DOHH2 (cell line): ENCODE measurements around the gene TPM2.

Experiments used
- CTCF ChIP-seq: fragments of 200-600 bp; sonication (generic); IDR thresholded peaks from one replicate; pipeline ENCODE4 v1.5.1; 2014; ENCODE audit warnings: antibody characterized with exemption, mild to moderate bottlenecking, low read depth, low read length; ENCODE audit not compliant: poor library complexity, severe bottlenecking
- EZH2phosphoT487 ChIP-seq: fragments of 200-600 bp; sonication (generic); IDR thresholded peaks from 2 replicates; pipeline ENCODE4 v1.6.1; 2017; ENCODE audit warnings: borderline replicate concordance, mild to moderate bottlenecking, antibody characterized with exemption, low read length, moderate library complexity, mixed read lengths

DNA sequence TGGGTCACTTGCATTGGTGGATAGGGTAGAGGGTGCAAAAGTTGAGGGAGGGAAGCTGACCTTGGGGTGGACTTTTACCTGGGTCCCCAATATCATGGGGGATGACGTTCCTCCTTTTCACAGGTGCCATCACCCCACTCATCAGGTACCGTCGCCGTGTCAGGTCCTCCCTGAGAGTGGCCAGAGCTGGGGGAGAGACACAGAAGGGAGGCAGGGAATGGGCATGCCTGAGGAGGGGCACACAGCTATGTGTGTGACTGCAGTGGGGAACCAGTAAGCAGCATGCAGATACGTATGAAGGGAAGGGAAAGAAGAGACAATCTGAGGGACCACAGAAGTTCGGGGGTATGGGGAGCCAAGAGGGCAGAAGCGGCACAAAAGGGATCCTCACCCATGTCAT is 49.2 kb upstream of the TPM2 start:
- TF ChIP-seq CTCF, result no peak
- TF ChIP-seq EZH2phosphoT487, result no peak
